ENCODE results near the gene BACE1. TPM values are rescaled to one million over a fixed set of nuclear protein-coding genes. Genes with fewer than 3 reads are reported as not detected.

The BACE1 gene
- total and polyA plus RNA-seq, 2 of the 13 experiments (the other 11 are each of a cell fraction or from before 2014, with no cell fraction given), result 7.5 to 17.9 TPM

GRCh38 chr11:117299351-117300282 lies 16.4 kb downstream of the BACE1 start (continued):
- peak; percentile 81; the same call in 1 of the 2 replicates for TF ChIP-seq ZNF687 (CRISPR knock-in tag; IDR thresholded peaks at IDR 0.05)
- TF ChIP-seq ZBTB37 (CRISPR knock-in tag; IDR thresholded peaks at IDR 0.05), result no peak
- no peak for TF ChIP-seq EED (CRISPR knock-in tag; IDR thresholded peaks at IDR 0.05)
- TF ChIP-seq UBTF (CRISPR knock-in tag; IDR thresholded peaks at IDR 0.05), result peak; percentile 50; the same call in 1 of the 2 replicates
- TF ChIP-seq ZNF605 (CRISPR knock-in tag; IDR thresholded peaks at IDR 0.05), result no peak
- TF ChIP-seq MEIS1 (CRISPR knock-in tag; IDR thresholded peaks at IDR 0.05; ENCODE audit: borderline replicate concordance), result no peak; the same call in 1 of the 2 replicates
- no peak for TF ChIP-seq TCF12 (IDR thresholded peaks at IDR 0.05)
- no peak for TF ChIP-seq TCF12 (CRISPR knock-in tag; IDR thresholded peaks at IDR 0.05)
- peak; percentile 85 for TF ChIP-seq MTA1 (CRISPR knock-in tag; IDR thresholded peaks at IDR 0.05; ENCODE audit: borderline replicate concordance)
- no peak for TF ChIP-seq RNF2 (conservative IDR thresholded peaks at IDR 0.05; ENCODE audit: low read depth)
- TF ChIP-seq ZNF460 (CRISPR knock-in tag; IDR thresholded peaks at IDR 0.05; ENCODE audit: borderline replicate concordance), result no peak
- no peak for TF ChIP-seq SNRNP70 (IDR thresholded peaks at IDR 0.05; ENCODE audit: low read depth, low read length)
- peak; percentile 41; the same call in 1 of the 2 replicates for TF ChIP-seq ZFP91 (CRISPR knock-in tag; IDR thresholded peaks at IDR 0.05; ENCODE audit: borderline replicate concordance)
- 0 out of 2 replicates have a peak, but pooled peaks have one; percentile 15 for TF ChIP-seq HINFP (CRISPR knock-in tag; IDR thresholded peaks at IDR 0.05; ENCODE audit: low read depth)
- TF ChIP-seq ZNF7 (CRISPR knock-in tag; IDR thresholded peaks at IDR 0.05), result no peak
- TF ChIP-seq CREM (IDR thresholded peaks at IDR 0.05), result peak; percentile 39; the same call in 1 of the 2 replicates
- TF ChIP-seq CREM (CRISPR knock-in tag; IDR thresholded peaks at IDR 0.05), result no peak
